NCI-H187 treated with DMSO at 0.1 percent for 48 hours (cell line): ENCODE measurements around the gene SPTBN1.
"Not testable (repeated sequence)": the region's sequence is repeated elsewhere in the genome, so short reads cannot be mapped to it uniquely, and the experiment has no call there.

ENCODE experiments used
- DNase-seq: peaks from one replicate; lab custom pipeline; 2025; lab: John Stamatoyannopoulos, UW

SPTBN1 gene

DNA sequence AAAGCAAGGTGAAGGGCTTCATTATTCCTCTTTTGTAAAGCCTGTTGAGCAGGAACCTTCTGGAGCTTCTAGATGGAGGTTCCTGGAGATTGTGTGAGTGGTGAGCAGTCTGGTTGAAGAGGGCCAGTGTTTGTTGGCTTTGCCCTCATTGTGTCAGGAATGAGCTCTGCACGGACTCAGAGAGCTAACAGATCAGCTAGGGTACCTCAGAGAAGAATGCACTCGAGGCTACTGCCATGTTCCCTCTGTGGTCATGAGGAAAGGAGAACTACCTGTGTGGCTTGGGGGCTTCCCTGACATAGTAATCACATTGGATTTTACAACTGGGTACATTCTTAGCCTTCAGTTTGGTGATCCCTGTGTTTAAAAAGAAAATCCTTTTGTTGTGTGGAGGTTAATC, 46.6 kb downstream of the SPTBN1 start:
- DNase-seq = no peak

DNA sequence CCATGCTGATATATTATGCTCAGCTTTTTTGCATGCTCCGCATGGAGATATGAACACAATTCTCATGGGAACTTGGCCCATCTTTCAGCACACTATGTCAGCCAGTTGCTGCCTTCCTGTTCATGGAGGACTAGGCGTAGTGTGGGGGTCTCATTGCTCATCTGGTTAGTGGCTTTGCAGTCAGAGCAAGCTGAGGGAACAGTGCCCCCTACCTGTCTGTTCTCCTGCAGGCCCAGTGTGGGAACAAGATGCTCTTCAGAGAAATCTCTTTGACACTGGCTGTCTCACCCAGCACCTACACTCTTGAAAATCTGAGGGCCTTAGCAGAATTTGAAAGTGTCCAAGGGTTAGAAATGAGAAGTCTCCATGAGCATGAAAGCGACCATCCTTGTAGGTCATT, 47.1 kb downstream of the SPTBN1 start:
- DNase-seq = no peak

DNA sequence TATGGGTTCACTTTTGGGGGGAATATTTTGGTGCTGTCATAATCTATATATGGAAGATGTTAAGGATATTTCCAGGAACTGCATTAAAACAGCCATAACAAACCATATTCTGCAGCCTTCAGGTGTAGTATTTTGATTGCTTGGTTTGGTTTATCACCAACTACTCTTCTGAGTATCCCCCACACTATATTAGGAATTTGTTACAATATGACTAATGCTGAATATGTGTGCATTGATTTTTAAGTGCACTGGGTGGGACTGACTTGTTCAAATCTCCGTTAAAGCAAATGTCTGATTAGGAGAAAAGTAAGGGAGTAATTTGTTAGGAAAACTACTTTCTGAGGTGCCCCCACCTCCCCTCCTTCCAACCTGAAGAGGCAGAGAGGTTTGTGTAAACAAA, 47.7 kb downstream of the SPTBN1 start:
- no peak for DNase-seq

DNA sequence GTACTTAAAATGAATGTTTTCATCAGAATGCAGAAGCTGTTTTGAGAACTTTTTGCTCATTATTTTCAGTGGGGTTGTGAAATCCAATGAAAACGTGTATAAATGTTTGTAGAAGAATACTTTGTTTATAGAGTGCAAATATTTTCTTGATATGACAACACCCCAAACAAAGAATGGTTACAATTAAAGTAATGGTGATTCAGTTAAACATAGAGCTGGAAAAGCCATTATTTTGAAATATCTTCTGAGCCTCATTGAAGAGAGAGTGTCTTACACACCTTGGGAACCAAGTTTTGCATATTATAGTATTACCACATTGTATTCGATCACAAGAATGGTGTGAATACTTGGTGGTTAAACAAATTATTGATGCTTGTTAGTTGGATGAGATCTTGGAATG, 48.7 kb downstream of the SPTBN1 start:
- DNase-seq = no peak

DNA sequence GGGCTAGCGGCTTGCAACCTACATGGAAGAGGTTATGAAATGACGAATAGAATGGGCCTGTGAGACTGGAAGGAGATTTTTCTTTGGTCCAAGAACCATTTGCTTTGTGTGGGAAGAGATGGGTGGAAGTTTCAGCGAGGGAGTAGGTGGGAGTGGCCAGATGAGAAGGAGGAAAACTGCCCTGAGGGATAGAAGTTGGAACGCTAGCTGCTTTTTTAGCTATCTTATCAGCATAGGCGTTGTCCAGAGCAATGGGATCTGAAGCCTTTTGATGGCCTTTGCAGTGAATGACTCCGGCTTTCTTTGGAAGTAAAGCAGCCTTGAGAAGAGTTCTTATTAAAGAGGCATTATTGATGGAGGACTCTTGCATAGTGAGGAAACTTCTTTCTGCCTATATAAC, 52.4 kb downstream of the SPTBN1 start:
- DNase-seq = no peak

DNA sequence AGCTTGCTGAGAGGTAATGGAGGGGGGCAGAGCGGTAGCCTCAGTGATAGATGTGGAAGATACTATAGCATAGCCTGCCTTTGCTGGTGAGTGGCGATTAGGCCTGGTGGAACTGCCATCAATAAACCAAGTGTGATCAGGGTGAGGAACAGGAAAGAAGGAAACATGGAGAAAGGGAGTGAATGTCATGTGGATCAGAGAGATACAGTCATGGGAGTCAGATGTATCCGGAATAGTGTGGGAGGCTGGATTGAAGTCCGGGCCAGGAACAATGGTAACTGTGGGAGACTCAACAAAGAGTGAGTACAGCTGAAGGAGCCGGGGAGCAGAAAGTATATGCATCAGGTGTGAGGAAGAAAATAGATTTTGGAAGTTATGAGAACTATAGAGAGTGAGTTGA, 52.9 kb downstream of the SPTBN1 start:
- not testable (repeated sequence) for DNase-seq

DNA sequence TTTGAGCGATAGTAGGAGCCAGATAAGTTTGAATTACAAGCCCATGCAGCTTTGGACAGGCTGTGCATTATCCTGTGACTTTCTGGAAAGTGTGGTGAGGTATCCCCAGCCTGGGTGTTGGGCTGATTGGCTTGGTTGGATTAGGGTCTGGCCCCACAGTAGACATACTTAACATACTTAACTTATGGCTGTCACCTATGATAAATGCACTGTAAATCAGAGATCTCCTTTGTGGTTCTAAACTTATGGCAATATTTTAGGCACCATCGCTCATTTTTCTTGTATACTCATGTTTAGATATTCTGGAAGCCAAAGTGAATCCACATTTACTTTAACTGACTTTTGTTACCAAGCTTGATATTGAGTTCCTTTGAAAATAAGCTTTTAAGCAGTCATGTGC, 54.8 kb downstream of the SPTBN1 start:
- no peak for DNase-seq

DNA sequence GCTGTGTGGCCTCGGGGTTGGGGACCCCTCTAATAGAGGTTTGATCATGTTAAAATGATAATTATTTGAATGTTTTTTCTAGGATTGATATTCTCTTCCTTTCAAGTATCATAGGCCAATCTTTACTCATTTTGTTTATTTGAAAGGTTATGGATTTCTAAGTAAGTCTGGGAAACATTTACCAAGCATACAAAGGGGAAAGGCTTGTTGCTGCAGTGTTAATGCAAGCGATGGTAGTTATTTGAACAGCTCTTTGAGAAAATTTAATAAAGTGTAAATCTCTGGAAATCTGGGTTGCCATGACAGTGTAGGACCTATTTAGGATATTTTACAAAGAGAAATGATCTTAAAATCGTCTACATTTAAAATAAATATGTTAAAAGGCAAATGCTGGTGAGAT, 56.1 kb downstream of the SPTBN1 start:
- no peak for DNase-seq

DNA sequence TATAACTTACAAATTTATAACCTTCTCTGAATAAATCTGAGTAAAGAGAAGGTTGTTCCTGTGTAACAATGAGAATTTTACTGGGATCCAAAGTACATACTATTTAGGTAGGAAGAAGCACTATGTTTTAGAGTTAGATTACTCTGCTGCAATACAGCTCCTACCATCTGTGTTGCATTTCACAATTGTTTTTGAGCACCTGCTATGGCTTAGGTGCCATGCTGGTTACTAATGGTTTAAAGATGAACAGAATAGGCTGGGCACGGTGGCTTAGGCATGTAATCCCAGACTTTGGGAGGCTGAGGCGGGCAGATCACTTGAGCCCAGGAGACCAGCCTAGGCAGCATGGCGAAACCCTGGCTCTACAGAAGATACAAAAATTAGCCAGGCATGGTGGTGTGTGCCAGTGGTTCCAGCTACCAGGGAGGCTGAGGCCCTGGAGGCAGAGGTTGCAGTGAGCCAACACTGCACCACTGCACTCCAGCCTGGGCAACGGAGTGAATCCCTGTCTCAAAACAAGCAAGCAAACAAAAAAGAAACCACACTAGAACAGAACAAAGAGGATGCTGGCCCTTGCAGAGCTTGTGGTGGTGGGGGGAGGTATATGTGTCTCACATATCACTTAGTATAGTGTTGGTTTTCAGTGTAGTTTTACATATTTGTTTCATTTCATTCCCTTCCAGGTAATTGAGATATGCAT, 56.7 kb downstream of the SPTBN1 start:
- DNase-seq = no peak

DNA sequence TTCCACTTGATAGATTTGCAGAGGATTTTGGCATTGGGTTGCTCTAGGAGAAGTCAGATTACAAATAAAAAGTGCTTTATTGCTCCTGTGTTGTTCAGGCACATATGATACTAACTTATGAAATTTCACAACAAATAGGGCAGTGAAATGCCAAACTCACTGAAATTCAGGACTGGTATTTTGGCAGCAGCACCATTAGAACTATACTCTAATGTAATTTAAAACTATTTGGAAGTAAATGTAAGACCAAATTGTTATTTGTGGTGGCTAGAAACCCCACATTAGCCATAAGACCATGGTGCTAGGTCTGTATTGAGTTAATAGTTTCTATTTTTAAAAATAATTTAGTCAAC, 57.2 kb downstream of the SPTBN1 start:
- DNase-seq = no peak

DNA sequence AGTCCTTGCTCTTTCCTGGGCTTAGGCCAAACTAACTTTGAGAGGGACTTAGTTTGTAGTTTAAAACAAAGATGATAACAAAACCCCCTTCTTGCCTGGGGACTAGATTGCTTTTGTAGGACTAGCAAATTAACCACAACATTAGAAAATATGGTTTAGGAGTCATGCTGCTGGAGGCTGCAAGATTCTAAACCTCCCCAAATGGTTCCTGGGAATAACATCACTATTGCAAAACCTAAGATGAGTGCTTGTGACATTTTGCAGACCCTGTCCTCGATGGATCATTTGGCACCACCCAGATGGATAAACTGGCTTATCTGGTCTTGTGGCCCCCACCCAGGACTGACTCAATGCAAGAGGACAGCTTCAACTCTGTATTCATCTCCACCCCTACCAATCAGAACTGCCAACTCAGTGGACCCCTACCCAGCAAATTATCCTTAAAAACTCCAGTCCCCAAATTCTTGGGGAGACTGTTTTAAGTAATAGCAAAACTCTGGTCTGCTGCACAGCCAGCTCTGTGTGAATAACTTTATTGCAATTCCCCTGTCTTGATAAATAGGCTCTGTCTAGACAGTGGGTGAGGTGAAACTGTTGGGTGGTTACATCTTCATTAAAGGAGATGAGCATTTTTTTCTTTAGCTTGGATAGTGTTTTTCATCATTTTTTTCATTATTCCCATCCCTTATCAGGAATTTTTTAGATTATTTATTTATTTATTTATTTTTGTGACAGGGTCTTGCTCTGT, 58.9 kb downstream of the SPTBN1 start:
- DNase-seq = no peak

DNA sequence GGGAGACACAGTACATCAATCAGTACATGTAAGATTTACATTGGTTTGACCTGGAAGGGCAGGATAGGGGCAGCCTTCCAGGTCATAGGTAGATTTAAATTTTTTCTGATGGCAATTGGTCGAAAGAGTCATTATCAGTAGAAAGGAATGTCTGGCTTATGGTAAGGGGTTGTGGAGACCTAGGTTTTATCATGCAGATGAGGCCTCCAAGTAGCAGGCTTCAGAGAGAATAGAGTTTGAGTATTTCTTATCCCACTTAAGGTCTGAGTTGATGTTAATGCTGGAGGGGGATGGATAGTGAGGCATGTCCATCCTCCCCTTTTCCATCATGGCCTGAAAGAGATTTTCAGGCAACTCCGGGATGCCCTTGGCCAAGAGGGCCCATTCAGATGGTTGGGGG, 60.7 kb downstream of the SPTBN1 start:
- DNase-seq = no peak

DNA sequence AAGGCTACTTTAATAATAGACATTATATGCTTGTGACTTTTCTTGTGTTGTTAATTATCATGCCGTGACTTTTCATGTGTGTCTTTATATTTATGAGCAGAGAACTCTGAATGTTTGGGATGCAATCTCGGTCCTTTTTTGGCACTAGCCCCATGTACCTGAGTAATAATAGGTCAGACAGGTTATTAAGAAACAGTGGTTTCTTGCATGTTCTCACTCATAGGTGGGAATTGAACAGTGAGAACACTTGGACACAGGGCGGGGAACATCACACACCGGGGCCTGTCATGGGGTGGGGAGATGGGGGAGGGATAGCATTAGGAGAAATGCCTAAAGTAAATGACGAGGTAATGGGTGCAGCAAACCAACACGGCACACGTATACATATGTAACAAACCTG, 61.9 kb downstream of the SPTBN1 start:
- not testable (repeated sequence) for DNase-seq

DNA sequence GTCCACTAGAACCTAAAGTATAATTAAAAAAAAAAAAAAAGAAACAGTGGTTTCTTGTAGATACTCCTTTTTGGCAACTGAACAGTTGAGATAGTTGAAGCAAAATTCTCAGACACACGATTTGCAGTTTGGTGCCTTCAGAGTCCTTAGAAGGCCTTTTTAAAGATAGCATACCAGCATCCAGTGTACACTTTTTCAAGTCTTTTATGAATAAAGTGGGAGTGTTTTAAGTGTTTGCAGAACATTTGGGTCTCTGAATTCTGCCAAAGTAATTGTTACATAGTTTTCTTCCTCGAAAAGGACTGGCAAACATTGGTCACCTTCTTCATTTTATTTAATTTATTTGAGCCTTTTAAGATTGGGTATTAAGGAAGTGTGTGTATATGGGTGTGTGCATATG, 62.3 kb downstream of the SPTBN1 start:
- DNase-seq = no peak

DNA sequence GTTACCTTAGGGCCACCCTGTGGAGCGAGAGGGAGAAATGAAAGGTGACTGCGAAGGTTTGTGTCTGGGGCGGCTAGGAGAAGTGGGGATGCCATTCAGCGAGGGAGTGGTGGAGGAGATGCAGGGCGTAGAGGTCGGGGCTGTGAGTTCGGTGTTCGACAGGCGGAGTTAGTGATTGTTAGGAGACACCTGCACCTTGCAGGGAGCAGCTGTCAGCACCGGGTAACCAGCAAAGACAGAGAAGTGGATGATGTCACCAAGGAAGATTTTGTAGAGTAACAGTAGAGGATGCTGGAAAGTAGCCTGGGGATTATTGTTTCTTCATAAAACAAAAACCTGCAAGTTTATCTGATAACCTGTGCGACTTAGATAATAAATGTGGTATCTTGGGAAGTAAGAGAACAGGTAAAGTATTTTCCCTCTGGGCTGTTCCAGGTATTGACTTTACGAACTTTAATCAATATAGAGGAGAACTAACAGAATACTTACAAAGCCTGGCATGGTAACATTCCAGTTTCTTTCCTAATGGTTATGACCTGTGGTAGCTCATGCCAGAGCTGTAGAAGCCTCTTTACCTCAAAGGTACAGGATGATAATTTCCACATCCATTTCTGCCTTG, 63.8 kb downstream of the SPTBN1 start:
- DNase-seq = no peak

DNA sequence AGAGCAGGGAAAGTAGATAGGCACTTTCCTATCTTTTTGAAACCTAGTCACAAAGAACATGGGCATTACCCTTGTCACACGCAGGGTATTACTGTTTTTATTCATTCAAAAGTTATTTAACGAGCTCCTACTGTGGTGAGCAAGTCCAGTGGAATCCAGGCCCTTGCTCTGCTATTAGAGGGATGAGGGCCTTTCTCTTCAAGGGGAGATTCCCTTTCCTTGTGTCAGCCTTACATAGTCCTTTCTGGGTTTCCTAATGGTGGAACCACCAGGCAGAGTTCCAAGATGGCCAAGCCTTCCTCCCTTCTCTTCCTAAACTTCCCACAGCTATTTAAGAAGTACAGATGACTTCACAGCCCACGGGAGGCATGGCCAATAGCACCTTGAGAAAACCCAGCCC, 64.6 kb downstream of the SPTBN1 start:
- DNase-seq = no peak

DNA sequence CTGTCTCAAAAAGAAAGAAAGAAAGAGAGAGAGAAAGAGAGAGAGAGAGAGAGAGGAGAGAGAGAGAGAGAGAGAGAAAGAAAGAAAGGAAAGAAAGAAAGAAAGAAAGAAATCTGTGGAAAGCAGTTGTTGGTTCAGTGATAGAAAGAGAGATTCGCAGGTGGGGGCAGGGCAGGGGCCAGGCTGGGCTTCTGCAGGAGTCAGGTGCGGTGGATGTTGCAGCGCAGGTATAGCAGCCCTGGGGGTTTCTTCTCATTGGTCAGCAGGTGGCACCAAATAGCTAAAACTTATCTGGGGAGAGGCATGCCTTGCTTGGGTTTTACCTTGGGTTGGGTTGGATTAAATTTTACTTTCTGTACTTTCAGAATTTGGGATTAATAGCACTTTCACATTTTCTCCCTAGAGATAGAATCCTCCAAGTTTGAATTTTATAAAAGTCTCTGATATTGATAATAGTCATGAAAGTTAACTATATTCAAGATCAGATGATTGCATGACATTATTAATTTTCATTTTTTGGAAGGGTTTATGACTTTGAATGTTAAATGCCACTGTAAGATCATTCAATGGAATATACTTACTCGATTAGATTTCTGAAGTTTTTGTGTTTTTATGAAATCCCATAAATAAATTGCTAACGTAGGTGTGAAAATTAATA, 66.6 kb downstream of the SPTBN1 start:
- peak; percentile 61 for DNase-seq

DNA sequence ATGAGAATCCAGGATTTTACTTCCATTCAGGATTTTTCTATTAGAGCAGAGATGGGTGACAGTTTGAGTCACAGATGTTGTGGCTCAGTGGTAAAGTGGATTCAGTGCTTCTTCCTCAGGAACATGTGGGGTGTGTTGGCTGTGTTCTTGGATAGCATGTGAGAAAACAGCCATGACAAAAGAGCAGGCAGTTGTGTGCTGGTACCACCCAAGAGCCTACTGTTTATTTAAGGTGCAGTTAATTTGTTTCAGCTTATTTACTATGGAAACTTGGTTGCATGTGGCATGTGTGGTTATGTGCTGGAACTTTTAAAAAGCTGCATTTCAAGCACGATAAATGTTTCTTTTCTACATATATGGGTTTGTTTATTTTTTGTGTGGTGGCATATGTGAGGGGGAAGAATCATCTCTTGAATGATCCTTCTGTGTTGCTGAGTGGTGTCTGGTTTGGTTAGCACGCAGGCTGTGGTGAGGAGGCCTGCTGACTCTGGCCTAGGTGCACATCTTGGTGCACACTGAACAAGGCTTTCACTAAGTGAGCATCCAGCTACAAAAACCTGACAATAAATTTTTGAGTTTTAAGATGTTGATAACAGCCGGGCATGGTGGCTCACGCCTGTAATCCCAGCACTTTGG, 67.3 kb downstream of the SPTBN1 start:
- DNase-seq = no peak

DNA sequence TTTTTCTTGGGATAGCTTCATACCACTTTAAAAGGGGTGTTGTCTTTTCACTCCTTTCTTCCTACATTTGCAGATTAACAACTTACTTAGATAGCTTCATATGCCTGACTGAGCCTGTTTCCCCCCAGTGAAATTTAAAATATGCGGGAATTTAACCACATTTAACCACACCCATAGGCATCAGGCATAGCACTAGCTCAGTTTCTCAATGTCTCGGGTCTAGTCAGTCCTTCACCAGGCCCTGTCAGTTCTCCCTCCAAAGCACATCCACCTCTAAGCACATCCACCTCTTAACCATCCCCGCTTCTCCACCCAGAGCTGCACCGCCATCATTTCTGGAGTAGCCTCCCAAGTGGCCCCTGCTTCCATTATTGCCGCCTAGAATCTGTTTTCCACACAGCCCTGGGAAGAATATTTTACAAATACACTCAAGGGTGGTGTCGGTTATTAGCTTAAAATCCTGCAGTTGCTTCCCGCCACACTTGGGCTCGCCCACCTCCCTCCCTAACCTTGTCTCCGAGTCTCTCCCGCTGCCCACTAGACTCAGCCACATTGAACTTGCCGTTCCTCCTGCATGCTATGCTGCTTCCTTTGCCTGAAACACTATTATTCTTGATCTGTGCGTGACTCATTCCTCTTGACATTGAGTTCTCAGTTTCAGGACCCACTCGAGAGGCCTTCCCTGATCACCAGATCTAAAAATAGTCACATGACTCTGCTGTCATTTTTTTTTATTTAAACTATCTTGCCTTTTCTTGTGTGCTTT, 68.3 kb downstream of the SPTBN1 start:
- peak; percentile 43 for DNase-seq

DNA sequence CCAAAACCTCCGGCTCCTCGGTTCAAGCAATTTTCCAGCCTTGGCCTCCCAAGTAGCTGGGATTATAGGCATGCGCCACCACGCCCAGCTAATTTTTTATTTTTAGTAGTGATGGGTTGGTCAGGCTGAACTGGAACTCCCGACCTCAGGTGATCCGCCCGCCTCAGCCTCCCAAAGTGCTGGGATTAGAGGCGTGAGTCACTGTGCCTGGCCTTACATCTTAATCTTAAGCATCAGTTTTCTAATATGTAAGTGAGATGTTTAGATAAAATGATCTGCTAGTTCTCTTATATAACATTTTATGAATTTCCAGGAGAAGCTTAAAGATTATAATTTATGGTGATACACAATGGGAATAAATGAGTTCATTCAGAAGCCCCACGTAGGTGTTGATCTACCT, 69.2 kb downstream of the SPTBN1 start:
- DNase-seq = no peak

DNA sequence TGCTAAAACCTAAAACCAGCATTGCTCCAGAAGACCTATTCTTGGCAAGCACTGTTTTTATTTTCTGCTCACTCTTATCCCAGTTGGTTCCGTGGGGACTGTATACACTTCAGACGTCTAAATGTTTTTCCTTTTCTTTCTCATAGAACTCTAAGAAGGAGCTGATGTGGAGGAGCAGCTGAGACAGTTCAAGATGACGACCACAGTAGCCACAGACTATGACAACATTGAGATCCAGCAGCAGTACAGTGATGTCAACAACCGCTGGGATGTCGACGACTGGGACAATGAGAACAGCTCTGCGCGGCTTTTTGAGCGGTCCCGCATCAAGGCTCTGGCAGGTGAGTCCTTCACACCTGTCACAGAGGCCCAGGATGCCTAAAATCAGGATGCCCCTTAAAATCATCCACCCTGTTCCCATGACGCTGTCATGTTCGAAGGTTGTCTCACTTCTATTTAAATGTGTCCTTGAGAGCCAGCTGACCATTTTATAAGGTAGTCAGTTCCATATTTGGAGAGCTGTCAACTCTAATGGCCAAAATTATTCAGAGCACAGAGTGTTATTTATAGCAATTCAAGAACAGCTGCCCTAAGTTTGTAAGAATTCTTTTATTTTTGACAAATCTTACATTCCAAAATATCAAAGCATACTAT, 70.2 kb downstream of the SPTBN1 start:
- no peak for DNase-seq
